NCI-H128 (cell line): ENCODE results near the gene SLC7A9.
"Not testable (repeated sequence)": the region's sequence is repeated elsewhere in the genome, so short reads cannot be mapped to it uniquely, and the experiment has no call there.

ENCODE experiments used
- DNase-seq: peaks from one replicate; lab custom pipeline; 2025; ENCODE audit not compliant: unreplicated experiment; lab: John Stamatoyannopoulos, UW

SLC7A9 gene

DNA sequence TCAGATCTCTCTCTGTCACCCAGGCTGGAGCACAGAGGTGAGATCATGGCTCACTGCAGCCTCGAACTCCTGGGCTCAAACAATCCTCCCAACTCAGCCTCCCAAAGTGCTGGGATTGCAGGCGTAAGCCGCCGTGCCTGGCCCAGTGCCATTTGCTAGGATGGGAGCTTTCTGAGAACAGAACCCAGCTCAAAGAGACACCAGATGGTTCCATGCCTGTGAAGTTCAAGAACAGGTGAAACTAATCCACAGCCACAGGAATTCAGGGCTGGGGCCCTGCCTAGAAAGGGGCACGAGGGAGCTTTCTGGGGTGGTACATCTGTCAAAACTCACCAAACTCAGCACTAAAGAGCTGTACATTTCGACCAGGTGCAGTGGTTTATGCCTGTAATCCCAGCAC is 4.2 kb downstream of the SLC7A9 start:
- DNase-seq, result no peak

DNA sequence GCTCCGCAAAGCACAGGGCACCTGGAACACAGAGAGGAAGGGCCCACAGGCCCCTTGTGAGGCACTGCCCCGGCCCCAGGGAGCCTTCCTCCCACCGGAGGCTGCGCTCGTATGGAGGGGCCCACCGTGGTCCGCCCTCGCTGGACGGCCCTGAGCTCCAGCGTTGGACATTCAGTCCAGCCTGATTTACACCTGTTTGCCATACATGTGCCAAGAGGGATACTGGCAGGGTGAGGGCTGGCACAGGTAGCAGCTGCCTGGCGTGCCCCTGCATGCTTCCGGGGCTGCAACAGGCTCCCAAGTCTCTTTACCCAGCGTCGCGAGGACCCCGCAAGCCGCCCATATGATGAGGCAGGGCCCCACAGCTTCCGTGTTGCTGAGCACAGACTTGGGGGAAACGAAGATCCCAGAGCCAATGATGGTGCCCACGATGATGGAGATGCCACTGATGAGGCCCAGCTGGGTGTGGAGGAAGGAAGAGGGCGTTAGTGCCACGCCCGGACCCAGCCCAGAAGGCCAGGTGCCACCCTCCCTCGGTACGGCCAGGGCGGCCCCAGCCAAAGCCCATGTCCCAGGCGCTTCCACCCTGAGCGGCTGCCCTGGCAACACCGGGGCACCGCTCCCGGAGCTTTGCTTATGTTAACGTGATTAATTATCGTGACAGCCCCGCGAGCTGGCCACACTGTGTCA is 5.1 kb downstream of the SLC7A9 start:
- no peak for DNase-seq

DNA sequence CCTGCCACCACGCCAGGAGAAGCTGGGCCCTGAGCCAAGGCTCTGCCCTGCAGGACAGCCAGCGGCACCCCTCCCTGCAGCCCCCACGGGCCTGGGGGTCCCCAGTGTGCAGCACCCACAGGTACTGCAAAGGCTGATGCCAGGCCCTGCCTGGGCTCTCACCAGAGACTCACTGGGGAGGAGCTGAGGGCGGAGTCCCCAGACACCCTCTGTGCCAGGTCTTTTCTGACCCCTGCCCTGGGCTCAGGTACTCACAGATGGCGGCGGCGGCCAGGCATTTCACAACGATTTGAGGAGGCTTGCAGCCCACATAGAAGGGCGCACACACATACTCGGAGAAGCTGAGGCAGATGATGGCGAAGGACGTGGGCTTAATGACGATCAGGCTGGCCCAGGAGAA is 5.7 kb downstream of the SLC7A9 start:
- DNase-seq, result no peak

DNA sequence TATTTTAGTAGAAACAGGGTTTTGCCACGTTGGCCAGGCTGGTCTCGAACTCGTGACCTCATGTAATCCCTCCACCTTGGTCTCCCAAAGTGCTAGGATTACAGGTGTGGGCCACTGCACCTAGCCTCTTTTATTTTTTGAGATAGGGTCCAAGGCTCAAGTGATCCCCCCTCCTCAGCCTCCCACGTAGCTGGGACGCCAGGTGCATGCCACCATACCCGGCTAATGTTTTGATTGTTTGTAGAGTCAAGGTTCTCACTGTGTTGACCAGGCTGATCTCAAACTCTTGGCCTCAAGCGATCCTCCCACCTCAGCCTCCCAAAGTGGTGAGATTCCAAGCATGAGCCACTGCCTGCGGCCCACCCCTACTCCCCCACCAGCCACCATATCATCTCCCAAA is 6.3 kb downstream of the SLC7A9 start:
- DNase-seq, result no peak

- DNase-seq, result no peak
Measured at GRCh38 chr19:32862741-32863140, 6.8 kb downstream of the SLC7A9 start.

GRCh38 chr19:32862173-32862572 is 7.4 kb downstream of the SLC7A9 start:
- no peak for DNase-seq

DNA sequence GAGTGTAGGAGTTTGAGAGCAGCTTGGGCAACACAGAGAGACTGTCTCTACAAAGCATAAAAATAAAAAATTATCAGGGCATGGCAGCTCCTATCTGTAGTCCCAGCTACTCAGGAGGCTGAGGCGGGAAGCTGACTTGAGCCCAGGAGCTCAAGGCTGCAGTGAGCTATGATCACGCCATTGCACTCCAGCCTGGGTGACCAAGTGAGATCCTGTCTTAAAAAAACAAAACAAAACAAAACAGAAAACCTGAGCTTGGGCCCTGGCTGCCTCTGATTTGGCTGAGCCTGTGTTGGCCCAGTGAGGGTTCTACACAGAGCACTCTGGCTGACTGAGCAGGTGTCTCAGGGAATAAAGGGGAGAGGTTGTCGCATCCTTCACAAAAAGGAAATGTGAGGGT is 8.0 kb downstream of the SLC7A9 start:
- DNase-seq, result no peak

DNA sequence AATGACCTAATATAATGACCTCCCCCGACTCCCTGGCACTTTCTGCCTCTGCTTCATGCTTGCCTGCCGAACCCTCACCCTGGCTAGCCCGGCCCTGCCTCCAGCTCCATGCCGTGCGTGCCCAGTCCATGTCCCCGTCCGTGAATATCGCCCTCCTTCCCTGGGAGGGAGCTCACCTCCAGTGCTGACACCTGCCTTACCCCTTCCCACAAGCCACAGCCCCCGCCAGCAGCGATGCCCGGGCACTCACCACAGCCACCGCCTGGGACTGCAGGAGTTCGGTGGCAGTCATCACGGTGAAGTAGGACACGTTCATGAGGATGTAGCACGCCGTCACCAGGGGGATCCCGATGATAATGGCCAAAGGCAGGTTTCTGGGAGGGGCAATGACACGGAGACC is 10.0 kb downstream of the SLC7A9 start:
- DNase-seq, result no peak

DNA sequence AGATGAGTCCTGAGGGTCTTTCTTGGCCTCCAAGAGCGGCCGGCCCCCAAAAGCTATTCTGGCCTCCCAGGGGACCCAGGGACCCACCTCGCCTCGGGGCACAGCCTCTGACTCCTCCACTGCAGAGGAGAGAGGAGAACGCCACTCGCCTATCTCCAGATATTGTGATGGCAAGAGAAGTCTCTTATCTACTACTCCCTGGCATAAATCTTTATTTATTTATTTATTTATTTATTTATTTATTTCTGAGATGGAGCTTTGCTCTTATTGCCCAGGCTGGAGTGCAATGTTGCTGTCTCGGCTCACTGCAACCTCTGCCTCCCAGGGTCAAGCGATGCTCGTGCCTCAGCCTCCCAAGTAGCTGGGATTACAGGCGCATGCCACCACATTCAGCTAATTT is 11.0 kb downstream of the SLC7A9 start:
- no peak for DNase-seq

GRCh38 chr19:32858155-32858554 is 11.4 kb downstream of the SLC7A9 start:
- no peak for DNase-seq

- DNase-seq, result no peak
Measured at GRCh38 chr19:32857584-32857983, 12.0 kb downstream of the SLC7A9 start.

GRCh38 chr19:32856818-32857217 is 12.7 kb downstream of the SLC7A9 start:
- DNase-seq, result not testable (repeated sequence)

GRCh38 chr19:32852216-32852615 is 17.4 kb downstream of the SLC7A9 start:
- DNase-seq, result no peak

- not testable (repeated sequence) for DNase-seq
Measured at GRCh38 chr19:32848035-32848434, 21.5 kb downstream of the SLC7A9 start.

- DNase-seq, result no peak
Measured at GRCh38 chr19:32843716-32844245, 25.8 kb downstream of the SLC7A9 start.

- DNase-seq, result no peak
Measured at GRCh38 chr19:32842061-32842460, 27.5 kb downstream of the SLC7A9 start.

GRCh38 chr19:32837531-32837930 is 32.0 kb downstream of the SLC7A9 start:
- no peak for DNase-seq

- not testable (repeated sequence) for DNase-seq
Measured at GRCh38 chr19:32833388-32833787, 36.2 kb downstream of the SLC7A9 start.

DNA sequence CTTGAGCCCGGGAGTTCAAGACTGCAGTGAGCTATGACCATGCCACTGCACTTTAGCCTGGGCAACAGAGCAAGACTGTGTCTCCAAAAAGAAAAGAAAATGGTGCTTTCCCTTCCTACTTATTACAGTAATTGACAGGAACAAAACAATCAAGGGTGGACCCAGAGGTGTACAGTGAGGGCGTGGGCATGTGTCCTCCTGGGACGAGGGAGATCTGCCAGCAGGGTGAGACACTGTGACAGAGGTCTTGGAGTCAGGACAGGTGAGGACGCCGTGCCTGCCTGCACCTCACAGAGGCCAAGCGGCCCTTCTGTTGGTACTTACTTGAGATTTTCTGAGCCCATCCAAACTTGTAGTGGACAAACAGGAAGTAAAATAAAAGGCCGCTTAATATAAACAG is 36.7 kb downstream of the SLC7A9 start:
- not testable (repeated sequence) for DNase-seq

DNA sequence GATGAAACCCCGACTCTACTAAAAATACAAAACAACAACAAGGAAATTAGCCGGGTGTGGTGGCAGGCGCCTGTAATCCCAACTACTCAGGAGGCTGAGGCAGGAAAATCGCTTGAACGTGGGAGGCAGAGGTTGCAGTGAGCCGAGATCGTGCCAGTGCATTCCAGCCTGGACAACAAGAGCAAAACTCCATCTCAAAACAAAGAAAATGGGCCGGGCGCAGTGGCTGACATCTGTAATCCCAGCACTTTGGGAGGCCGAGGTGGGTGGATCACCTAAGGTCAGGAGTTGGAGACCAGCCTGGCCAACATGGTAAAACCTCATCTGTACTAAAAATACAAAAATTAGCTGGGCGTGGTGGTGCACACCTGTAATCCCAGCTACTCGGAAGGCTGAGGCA is 37.5 kb downstream of the SLC7A9 start:
- not testable (repeated sequence) for DNase-seq

GRCh38 chr19:32831611-32832010 is 38.0 kb downstream of the SLC7A9 start:
- DNase-seq, result no peak

GRCh38 chr19:32830231-32831014 is 39.1 kb downstream of the SLC7A9 start:
- no peak for DNase-seq
